HepG2 (cell line): Measurements from ENCODE around the gene CST1. TPM values are rescaled to one million over a fixed set of nuclear protein-coding genes. Genes with fewer than 3 reads are reported as not detected.
A peak's percentile ranks its signal among the peaks of the same experiment; 100 is the strongest.

Experiments
- CHD4 ChIP-seq: fragments of 200-600 bp; sonication (generic); IDR thresholded peaks from 2 replicates; pipeline ENCODE4 v1.7.0; 2017; ENCODE audit warnings: mild to moderate bottlenecking, low read length, borderline replicate concordance
- CREB1 ChIP-seq, 2 experiments: fragments of 450-650 bp in 1 of 2; IDR thresholded peaks; 2 replicates each; pipeline ENCODE4 v1.6.1; 2016 to 2017; ENCODE audit warnings: control low read depth in 1 of 2, mild to moderate bottlenecking in 1 of 2, missing compliant biosample characterization in 1 of 2, missing genetic modification characterization in 1 of 2
- ELF3 ChIP-seq: IDR thresholded peaks from 2 replicates; pipeline ENCODE4 v1.6.1; 2016; ENCODE audit warnings: missing genetic modification reagents, missing compliant biosample characterization
- GATAD1 ChIP-seq: IDR thresholded peaks from 2 replicates; pipeline ENCODE4 v1.6.1; 2016; ENCODE audit warnings: missing genetic modification reagents, missing compliant biosample characterization
- KMT2B ChIP-seq: IDR thresholded peaks from 2 replicates; pipeline ENCODE4 v1.6.1; 2016; ENCODE audit warnings: missing genetic modification reagents, missing compliant biosample characterization
- MLLT10 ChIP-seq: sonication (generic); formaldehyde crosslinking; IDR thresholded peaks from 2 replicates; pipeline ENCODE4 v1.4.0; 2020; ENCODE audit warnings: missing genetic modification reagents
- NFE2L1 ChIP-seq: sonication (generic); formaldehyde crosslinking; IDR thresholded peaks from 2 replicates; pipeline ENCODE4 v1.4.0; 2020; ENCODE audit warnings: missing genetic modification reagents, mild to moderate bottlenecking, borderline replicate concordance
- NONO ChIP-seq, 2 experiments: fragments of 450-650 bp in 1 of 2; sonication (generic) in 1 of 2; formaldehyde crosslinking in 1 of 2; IDR thresholded peaks in 1 of 2; conservative IDR thresholded peaks in 1 of 2; 2 replicates each; pipeline versions ENCODE4 v1.6.1 to v1.8.0; 2017 to 2022; ENCODE audit warnings: mild to moderate bottlenecking in 1 of 2, missing genetic modification reagents in 1 of 2, moderate library complexity in 1 of 2
- PLRG1 ChIP-seq: fragments of 450-650 bp; conservative IDR thresholded peaks from 2 replicates; pipeline ENCODE4 v1.6.1; 2016
- POLR2AphosphoS5 ChIP-seq: IDR thresholded peaks from 2 replicates; pipeline ENCODE4 v1.6.1; 2012; ENCODE audit warnings: low read depth, low read length
- TBX3 ChIP-seq: fragments of 450-650 bp; IDR thresholded peaks from 2 replicates; pipeline ENCODE4 v1.6.1; 2017; ENCODE audit warnings: antibody characterized with exemption, mild to moderate bottlenecking, inconsistent platforms, borderline replicate concordance
- YEATS4 ChIP-seq: sonication (generic); formaldehyde crosslinking; IDR thresholded peaks from 2 replicates; pipeline ENCODE4 v1.4.0; 2020; ENCODE audit warnings: missing genetic modification reagents, borderline replicate concordance
- ZBTB21 ChIP-seq: sonication (generic); formaldehyde crosslinking; IDR thresholded peaks from 2 replicates; pipeline ENCODE4 v1.4.0; 2020; ENCODE audit warnings: missing genetic modification reagents
- ZNF350 ChIP-seq: sonication (generic); formaldehyde crosslinking; IDR thresholded peaks from 2 replicates; pipeline ENCODE4 v1.4.0; 2020; ENCODE audit warnings: mild to moderate bottlenecking, low read depth, missing genetic modification reagents, borderline replicate concordance
- ZNF382 ChIP-seq: sonication (generic); formaldehyde crosslinking; IDR thresholded peaks from 2 replicates; pipeline ENCODE4 v1.5.0; 2020; ENCODE audit warnings: missing genetic modification reagents, mild to moderate bottlenecking, borderline replicate concordance
- ZNF383 ChIP-seq: sonication (generic); formaldehyde crosslinking; IDR thresholded peaks from 2 replicates; pipeline ENCODE4 v1.4.0; 2020; ENCODE audit warnings: missing genetic modification reagents, mild to moderate bottlenecking, borderline replicate concordance
- ZNF598 ChIP-seq: sonication (generic); formaldehyde crosslinking; IDR thresholded peaks from 2 replicates; pipeline ENCODE4 v1.5.1; 2020; ENCODE audit warnings: mild to moderate bottlenecking, missing genetic modification reagents, borderline replicate concordance
- ZNF672 ChIP-seq: sonication (generic); formaldehyde crosslinking; IDR thresholded peaks from 2 replicates; pipeline ENCODE4 v1.8.1; 2022; ENCODE audit warnings: missing genetic modification reagents
- polyA plus RNA-seq, 8 experiments: library from polyadenylated mRNA; depleted of rRNA in 3 of 8; stranded (reverse) in 7 of 8; unstranded in 1 of 8; fragments of >200 nt; fragmentation: Illumina TruSeq in 4 of 8; extraction: Trizol in 4 of 8; gene quantifications; 2 replicates each; pipeline versions ENCODE4 v1.2.1 to v1.2.3, GENCODE V29; 2011 to 2016; ENCODE audit warnings: low read depth in 4 of 8, missing spikeins in 1 of 8, mixed read lengths in 1 of 8; ENCODE audit not compliant: insufficient read depth in 1 of 8
- total RNA-seq, 5 experiments: library from RNA; depleted of rRNA; stranded (reverse); fragments of >200 nt; fragmentation: Illumina TruSeq; extraction: Trizol; gene quantifications; 2 replicates each; pipeline ENCODE4 v1.2.3, GENCODE V29; 2016; ENCODE audit warnings: low read depth in 1 of 5
- TF ChIP-seq, protein P1 (sequence below): sonication (generic); formaldehyde crosslinking; IDR thresholded peaks from 2 replicates; pipeline ENCODE4 v1.4.0; 2020; ENCODE audit warnings: missing genetic modification reagents
- TF ChIP-seq, protein P2 (sequence below): fragments of 450-650 bp; IDR thresholded peaks from 2 replicates; pipeline ENCODE4 v1.6.1; 2017
- TF ChIP-seq, protein P3 (sequence below): sonication (generic); formaldehyde crosslinking; IDR thresholded peaks from 2 replicates; pipeline ENCODE4 v1.8.0; 2022; ENCODE audit warnings: missing genetic modification reagents, low read depth, mild to moderate bottlenecking, borderline replicate concordance
- TF ChIP-seq, protein P4 (sequence below): sonication (generic); formaldehyde crosslinking; IDR thresholded peaks from 2 replicates; pipeline ENCODE4 v1.4.0; 2020; ENCODE audit warnings: missing genetic modification reagents

The CST1 gene
- total and polyA plus RNA-seq, 2 of the 13 experiments (the other 11 are each of a cell fraction or from before 2014, with no cell fraction given), result 0.09 TPM; not detected in 1

DNA sequence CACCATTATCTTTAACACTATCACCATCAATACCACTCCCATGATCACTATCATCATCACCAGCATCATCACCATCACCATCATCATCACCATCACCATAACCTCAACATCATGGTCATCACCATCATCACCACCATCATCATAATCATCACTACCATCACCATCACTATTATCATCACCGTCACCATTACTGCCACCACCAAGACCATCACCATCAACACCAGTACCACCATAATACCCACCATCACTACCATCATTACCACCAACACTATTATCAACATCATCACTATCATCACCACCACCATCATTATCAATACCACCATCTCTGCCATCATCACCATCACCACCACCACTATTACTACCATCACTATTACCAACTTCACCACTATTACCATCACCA, 32.7 kb upstream of the CST1 start (continued):
- TF ChIP-seq, protein P1, sequence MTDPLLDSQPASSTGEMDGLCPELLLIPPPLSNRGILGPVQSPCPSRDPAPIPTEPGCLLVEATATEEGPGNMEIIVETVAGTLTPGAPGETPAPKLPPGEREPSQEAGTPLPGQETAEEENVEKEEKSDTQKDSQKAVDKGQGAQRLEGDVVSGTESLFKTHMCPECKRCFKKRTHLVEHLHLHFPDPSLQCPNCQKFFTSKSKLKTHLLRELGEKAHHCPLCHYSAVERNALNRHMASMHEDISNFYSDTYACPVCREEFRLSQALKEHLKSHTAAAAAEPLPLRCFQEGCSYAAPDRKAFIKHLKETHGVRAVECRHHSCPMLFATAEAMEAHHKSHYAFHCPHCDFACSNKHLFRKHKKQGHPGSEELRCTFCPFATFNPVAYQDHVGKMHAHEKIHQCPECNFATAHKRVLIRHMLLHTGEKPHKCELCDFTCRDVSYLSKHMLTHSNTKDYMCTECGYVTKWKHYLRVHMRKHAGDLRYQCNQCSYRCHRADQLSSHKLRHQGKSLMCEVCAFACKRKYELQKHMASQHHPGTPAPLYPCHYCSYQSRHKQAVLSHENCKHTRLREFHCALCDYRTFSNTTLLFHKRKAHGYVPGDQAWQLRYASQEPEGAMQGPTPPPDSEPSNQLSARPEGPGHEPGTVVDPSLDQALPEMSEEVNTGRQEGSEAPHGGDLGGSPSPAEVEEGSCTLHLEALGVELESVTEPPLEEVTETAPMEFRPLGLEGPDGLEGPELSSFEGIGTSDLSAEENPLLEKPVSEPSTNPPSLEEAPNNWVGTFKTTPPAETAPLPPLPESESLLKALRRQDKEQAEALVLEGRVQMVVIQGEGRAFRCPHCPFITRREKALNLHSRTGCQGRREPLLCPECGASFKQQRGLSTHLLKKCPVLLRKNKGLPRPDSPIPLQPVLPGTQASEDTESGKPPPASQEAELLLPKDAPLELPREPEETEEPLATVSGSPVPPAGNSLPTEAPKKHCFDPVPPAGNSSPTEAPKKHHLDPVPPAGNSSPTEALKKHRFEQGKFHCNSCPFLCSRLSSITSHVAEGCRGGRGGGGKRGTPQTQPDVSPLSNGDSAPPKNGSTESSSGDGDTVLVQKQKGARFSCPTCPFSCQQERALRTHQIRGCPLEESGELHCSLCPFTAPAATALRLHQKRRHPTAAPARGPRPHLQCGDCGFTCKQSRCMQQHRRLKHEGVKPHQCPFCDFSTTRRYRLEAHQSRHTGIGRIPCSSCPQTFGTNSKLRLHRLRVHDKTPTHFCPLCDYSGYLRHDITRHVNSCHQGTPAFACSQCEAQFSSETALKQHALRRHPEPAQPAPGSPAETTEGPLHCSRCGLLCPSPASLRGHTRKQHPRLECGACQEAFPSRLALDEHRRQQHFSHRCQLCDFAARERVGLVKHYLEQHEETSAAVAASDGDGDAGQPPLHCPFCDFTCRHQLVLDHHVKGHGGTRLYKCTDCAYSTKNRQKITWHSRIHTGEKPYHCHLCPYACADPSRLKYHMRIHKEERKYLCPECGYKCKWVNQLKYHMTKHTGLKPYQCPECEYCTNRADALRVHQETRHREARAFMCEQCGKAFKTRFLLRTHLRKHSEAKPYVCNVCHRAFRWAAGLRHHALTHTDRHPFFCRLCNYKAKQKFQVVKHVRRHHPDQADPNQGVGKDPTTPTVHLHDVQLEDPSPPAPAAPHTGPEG (CRISPR knock-in tag), result no peak
- TF ChIP-seq YEATS4 (CRISPR knock-in tag) (no peak), ZNF672 (no peak), NFE2L1 (CRISPR knock-in tag) (no peak), ZBTB21 (CRISPR knock-in tag) (no peak), PLRG1 (peak; percentile 81; the same call in 1 of the 2 replicates), ZNF598 (CRISPR knock-in tag) (no peak), GATAD1 (CRISPR knock-in tag) (no peak), ZNF383 (no peak), CREB1 (IDR thresholded peaks at IDR 0.05) (peak; percentile 90), CREB1 (CRISPR knock-in tag; IDR thresholded peaks at IDR 0.05) (no peak), ZNF382 (CRISPR knock-in tag) (no peak), NONO (IDR thresholded peaks at IDR 0.05) (peak; percentile 78; the same call in 1 of the 2 replicates), NONO (CRISPR knock-in tag; conservative IDR thresholded peaks at IDR 0.05) (no peak), ELF3 (CRISPR knock-in tag) (no peak), KMT2B (CRISPR knock-in tag) (no peak), POLR2AphosphoS5 (no peak), TBX3 (no peak), MLLT10 (CRISPR knock-in tag) (no peak), CHD4 (no peak), ZNF350 (no peak)
- TF ChIP-seq, protein P2, sequence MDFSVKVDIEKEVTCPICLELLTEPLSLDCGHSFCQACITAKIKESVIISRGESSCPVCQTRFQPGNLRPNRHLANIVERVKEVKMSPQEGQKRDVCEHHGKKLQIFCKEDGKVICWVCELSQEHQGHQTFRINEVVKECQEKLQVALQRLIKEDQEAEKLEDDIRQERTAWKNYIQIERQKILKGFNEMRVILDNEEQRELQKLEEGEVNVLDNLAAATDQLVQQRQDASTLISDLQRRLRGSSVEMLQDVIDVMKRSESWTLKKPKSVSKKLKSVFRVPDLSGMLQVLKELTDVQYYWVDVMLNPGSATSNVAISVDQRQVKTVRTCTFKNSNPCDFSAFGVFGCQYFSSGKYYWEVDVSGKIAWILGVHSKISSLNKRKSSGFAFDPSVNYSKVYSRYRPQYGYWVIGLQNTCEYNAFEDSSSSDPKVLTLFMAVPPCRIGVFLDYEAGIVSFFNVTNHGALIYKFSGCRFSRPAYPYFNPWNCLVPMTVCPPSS, result 0 out of 2 replicates have a peak, but pooled peaks have one; percentile 35
- TF ChIP-seq, protein P3, sequence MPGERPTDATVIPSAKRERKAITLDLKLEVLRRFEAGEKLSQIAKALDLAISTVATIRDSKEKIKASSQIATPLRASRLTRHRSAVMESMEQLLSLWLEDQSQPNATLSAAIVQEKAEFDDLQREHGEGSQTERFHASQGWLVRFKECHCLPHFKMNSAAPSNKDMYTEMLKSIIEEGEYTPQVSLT, result no peak
- TF ChIP-seq, protein P4, sequence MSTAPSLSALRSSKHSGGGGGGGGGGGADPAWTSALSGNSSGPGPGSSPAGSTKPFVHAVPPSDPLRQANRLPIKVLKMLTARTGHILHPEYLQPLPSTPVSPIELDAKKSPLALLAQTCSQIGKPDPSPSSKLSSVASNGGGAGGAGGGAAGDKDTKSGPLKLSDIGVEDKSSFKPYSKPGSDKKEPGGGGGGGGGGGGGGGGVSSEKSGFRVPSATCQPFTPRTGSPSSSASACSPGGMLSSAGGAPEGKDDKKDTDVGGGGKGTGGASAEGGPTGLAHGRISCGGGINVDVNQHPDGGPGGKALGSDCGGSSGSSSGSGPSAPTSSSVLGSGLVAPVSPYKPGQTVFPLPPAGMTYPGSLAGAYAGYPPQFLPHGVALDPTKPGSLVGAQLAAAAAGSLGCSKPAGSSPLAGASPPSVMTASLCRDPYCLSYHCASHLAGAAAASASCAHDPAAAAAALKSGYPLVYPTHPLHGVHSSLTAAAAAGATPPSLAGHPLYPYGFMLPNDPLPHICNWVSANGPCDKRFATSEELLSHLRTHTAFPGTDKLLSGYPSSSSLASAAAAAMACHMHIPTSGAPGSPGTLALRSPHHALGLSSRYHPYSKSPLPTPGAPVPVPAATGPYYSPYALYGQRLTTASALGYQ (CRISPR knock-in tag), result no peak
